Mucosa of descending colon (tissue), 3 donors: ENCODE data around the gene DICER1. TPM values are rescaled to one million over a fixed set of nuclear protein-coding genes. Genes with fewer than 3 reads are reported as not detected.

ENCODE experiments used
- ATAC-seq: fragments of 200-7000 bp; cut with Tn5 transposase; one replicate; pipeline ENCODE4 v1.9.1; 2020; ENCODE audit warnings: mild to moderate bottlenecking, moderate library complexity
- DNase-seq, 3 donors: peaks; one replicate each; pipeline ENCODE4 v3.0.0-alpha.2; 2020
- H3K36me3 ChIP-seq: fragments of 200-600 bp; one replicate; pipeline ENCODE4 v1.8.0; 2021; ENCODE audit warnings: low read depth, mild to moderate bottlenecking
- H3K4me1 ChIP-seq: fragments of 200-600 bp; one replicate; pipeline ENCODE4 v1.8.0; 2021; ENCODE audit warnings: low read depth, mild to moderate bottlenecking
- H3K4me3 ChIP-seq: fragments of 200-600 bp; one replicate; pipeline ENCODE4 v1.8.0; 2021; ENCODE audit warnings: mild to moderate bottlenecking
- H3K9me3 ChIP-seq: fragments of 200-600 bp; one replicate; pipeline ENCODE4 v1.8.0; 2021; ENCODE audit warnings: mild to moderate bottlenecking
- intact Hi-C, 2 donors: fragments of 100-400 bp; cut with DNase I in 1 of 2; cut with micrococcal nuclease in 1 of 2; formaldehyde crosslinking; loops; one replicate each; pipeline versions ENCODE4 v1.11.0 to v1.11.1; 2022; cut with DNase I, micrococcal nuclease
- total RNA-seq, 3 donors: library from RNA; stranded (reverse); fragmentation: NEBNext Ultra II Directional in 2 of 3; extraction: Animal tissue kit (Norgen Biotek cat#: 25700) in 2 of 3; gene quantifications; one replicate each; pipeline versions ENCODE4 v1.2.1 to v1.2.4, GENCODE V29; 2021 to 2023
- TF ChIP-seq, protein P1 (sequence below): fragments of 200-600 bp; IDR thresholded peaks from one replicate; pipeline ENCODE4 v1.8.0; 2022; ENCODE audit warnings: antibody characterized with exemption, mild to moderate bottlenecking
- donor health status: DM: no; HTN: no; CAD: no; lungs with moderate emphysema.
- donor health status: DM: no; HTN: no; CAD: no.
- donor health status: DM: no; HTN: yes; CAD: no.

Gene DICER1
- total RNA-seq, 3 donors from 2014 or later, result 61.6 to 72.1 (median 65.9) TPM

DNA sequence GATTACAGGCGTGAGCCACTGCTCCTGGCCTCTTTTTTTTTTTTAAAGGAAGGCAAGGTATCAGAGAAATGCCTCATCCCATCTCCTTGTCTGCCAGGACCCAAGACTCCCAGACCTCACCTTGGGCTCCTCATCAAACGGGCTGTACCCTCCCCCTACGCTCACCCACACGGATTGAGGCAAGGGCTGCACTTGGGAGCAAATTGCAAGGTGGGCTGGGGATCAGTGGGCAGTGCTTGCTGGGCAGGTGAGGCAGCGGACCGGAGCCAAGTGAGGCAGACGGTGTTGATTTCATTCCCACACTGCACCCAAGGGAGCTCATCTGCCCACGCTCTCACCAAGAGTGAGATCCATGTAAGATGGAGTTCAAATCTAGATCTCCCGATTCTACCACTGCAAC, 41.0 kb upstream of the DICER1 start:
- peaks cover 6% of the 10 kb centered on the region for H3K36me3 ChIP-seq
- no peaks in the 10 kb centered on the region for H3K4me1 ChIP-seq
- no peak overlapping the region for H3K4me3 ChIP-seq
- intact Hi-C loops, result no loop called here
- ATAC-seq, result no peak
- no peak for DNase-seq
- TF ChIP-seq, protein P1, sequence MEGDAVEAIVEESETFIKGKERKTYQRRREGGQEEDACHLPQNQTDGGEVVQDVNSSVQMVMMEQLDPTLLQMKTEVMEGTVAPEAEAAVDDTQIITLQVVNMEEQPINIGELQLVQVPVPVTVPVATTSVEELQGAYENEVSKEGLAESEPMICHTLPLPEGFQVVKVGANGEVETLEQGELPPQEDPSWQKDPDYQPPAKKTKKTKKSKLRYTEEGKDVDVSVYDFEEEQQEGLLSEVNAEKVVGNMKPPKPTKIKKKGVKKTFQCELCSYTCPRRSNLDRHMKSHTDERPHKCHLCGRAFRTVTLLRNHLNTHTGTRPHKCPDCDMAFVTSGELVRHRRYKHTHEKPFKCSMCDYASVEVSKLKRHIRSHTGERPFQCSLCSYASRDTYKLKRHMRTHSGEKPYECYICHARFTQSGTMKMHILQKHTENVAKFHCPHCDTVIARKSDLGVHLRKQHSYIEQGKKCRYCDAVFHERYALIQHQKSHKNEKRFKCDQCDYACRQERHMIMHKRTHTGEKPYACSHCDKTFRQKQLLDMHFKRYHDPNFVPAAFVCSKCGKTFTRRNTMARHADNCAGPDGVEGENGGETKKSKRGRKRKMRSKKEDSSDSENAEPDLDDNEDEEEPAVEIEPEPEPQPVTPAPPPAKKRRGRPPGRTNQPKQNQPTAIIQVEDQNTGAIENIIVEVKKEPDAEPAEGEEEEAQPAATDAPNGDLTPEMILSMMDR, result no peak
- H3K9me3 ChIP-seq, result no peaks in the 10 kb centered on the region

DNA sequence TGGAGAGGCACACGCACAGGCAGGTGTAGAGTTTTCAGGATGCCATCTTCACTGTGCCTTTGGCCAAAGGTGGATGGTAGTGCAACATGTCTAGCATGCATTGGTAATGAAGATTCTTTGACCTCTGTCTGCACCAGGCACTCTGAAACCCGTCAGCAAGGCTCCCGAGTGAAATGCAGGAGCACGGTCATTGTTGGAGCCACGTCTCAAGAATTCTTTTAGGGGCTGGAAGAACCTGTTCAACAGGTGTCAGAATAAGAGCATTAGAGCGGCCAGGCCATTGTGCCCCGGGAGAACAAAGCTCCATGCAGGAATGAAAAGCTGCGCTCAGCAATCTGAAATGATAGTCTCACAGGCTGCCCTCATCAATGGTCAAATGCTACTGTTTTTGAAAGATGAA, 40.2 kb upstream of the DICER1 start:
- TF ChIP-seq, protein P1, result no peak
- Histone ChIP-seq H3K9me3 (no peaks in the 10 kb centered on the region), H3K4me1 (no peaks in the 10 kb centered on the region), H3K4me3 (no peak overlapping the region), H3K36me3 (peaks cover 2% of the 10 kb centered on the region)
- intact Hi-C loops, result no loop called here
- ATAC-seq, result peak; percentile 50
- DNase-seq, result peak in 1 of 3 donors; percentile 37

DNA sequence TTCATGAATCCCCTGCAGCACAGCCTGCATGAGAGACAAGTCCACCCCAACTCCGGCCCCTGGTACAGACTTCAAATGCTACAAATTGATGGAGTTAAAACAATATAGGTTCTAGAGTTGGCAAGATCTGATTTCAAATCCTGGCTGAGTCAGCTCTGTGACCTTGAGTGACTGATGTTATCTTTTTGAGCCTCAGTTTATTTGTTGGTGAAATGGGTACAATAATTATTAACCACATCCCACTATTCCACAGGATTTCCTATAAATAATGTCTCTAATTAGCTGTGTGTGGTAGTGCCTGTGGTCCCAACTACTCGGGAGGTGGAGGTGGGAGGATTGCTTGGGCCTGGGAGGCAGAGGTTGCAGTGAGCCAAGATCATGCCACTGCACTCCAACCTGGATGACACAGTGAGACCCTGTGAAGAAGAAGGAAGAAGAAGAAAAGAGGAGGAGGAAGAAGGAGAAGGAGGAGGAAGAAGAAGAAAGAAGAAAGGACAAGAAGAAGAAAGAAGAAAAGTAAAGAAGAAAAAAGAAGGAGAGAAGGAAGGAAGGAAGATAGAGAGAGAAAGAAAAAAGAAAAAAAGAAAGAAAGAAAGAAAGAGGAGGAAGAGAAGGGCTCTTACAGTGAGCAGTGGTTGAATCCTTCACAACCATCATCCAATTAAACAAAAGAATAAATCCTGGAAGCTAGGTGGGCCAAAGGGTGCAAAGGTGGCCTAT, 39.7 kb upstream of the DICER1 start:
- intact Hi-C loops, result no loop called here
- TF ChIP-seq, protein P1, result no peak
- H3K36me3 ChIP-seq, result no peaks in the 10 kb centered on the region
- no peaks in the 10 kb centered on the region for H3K4me1 ChIP-seq
- DNase-seq, result no peak
- no peak for ATAC-seq
- no peaks in the 10 kb centered on the region for H3K9me3 ChIP-seq
- no peak overlapping the region for H3K4me3 ChIP-seq

DNA sequence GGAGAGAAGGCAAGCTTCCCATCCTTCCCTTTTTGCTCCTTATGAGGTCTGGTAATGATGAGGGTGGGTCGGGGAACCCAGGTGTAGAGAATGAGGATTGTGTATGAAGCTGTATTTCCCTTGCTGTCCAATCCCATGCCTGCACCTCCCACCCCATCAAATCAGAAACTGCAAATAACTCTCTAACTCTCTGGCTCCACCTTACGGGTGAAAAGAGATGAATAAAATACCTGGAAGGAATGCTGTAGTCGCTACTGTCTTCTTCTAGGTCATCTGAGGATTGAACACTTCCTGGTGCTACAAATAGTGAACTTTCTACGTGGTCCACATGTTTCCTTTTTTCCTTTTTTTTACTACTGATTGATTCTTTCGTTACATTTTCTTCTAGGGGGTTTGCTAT, 38.9 kb upstream of the DICER1 start:
- Histone ChIP-seq H3K36me3 (no peaks in the 10 kb centered on the region), H3K9me3 (no peaks in the 10 kb centered on the region), H3K4me3 (no peak overlapping the region), H3K4me1 (no peaks in the 10 kb centered on the region)
- ATAC-seq (peak; percentile 78), DNase-seq (peak in 1 of 3 donors; percentile 40)
- intact Hi-C loops, result no loop called here
- TF ChIP-seq, protein P1, result no peak

DNA sequence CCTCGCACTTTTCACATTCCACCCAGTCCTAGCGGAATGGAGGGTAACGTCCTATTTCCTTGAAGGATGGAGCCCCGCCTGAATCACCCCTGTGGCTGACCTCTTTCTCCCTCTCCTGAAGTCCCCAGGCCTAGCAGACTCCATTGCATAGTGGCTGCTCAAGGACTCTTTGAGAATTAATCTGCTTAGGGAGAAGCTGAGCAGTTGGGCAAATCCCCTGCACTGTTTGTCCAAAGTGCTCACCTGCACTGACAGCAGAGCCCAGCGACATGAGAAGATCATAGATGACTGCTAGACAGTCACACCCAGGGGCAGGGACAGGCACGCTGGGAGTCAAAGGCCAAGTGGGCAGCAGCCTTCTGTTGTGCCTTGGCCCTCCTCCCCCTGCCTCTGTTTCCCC, 37.7 kb upstream of the DICER1 start:
- ATAC-seq, result no peak
- Histone ChIP-seq H3K9me3 (no peaks in the 10 kb centered on the region), H3K4me3 (no peak overlapping the region), H3K36me3 (no peaks in the 10 kb centered on the region), H3K4me1 (no peaks in the 10 kb centered on the region)
- no peak for DNase-seq
- TF ChIP-seq, protein P1, result no peak
- intact Hi-C loops, result no loop called here
